Thymus (tissue), 11 donors: ENCODE results near the gene HPS4. TPM values are rescaled to one million over a fixed set of nuclear protein-coding genes. Genes with fewer than 3 reads are reported as not detected.

Experiments used
- DNase-seq, 9 donors: peaks; one replicate each; pipeline ENCODE4 v3.0.0-alpha.2; 2013; ENCODE audit warnings: low spot score in 9 of 9, low read depth in 6 of 9, missing footprints in 1 of 9
- H3K27ac ChIP-seq, 2 donors: one replicate each; pipeline ENCODE4 v1.5.1; 2013; ENCODE audit warnings: control low read depth in 1 of 2, low read depth in 1 of 2, low read length in 1 of 2, mild to moderate bottlenecking in 1 of 2, moderate library complexity in 1 of 2
- H3K27me3 ChIP-seq, 2 donors: one replicate each; pipeline ENCODE4 v1.5.1; 2013; ENCODE audit warnings: low read length in 1 of 2; ENCODE audit not compliant: control insufficient read depth in 2 of 2, insufficient read depth in 1 of 2
- H3K36me3 ChIP-seq, 2 donors: one replicate each; pipeline ENCODE4 v1.5.1; 2013; ENCODE audit warnings: low read length in 1 of 2, mild to moderate bottlenecking in 1 of 2, moderate library complexity in 1 of 2; ENCODE audit not compliant: control insufficient read depth in 2 of 2, insufficient read depth in 2 of 2
- H3K4me1 ChIP-seq, 2 donors: one replicate each; pipeline ENCODE4 v1.5.1; 2013; ENCODE audit warnings: low read length in 2 of 2; ENCODE audit not compliant: control insufficient read depth in 2 of 2, insufficient read depth in 2 of 2
- H3K4me3 ChIP-seq, 2 donors: one replicate each; pipeline ENCODE4 v1.5.1; 2013; ENCODE audit warnings: low read length in 2 of 2, control low read depth in 1 of 2, mild to moderate bottlenecking in 1 of 2
- H3K9me3 ChIP-seq, 2 donors: one replicate each; pipeline ENCODE4 v1.5.1; 2013; ENCODE audit warnings: low read length in 1 of 2, mild to moderate bottlenecking in 1 of 2; ENCODE audit not compliant: control insufficient read depth in 2 of 2, insufficient read depth in 1 of 2
- WGBS: extraction: QIAGEN DNeasy Blood & Tissue Kit; methylation state at CpG from one replicate; pipeline ENCODE4 v1.1.7; 2013; 5-methylcytosine and 5-hydroxymethylcytosine counted together
- polyA plus RNA-seq: library from polyadenylated mRNA; stranded (reverse); fragments of 200-250 nt; gene quantifications from one replicate; pipeline ENCODE4 v1.2.3, GENCODE V29; 2013
- total RNA-seq: library from RNA; stranded (reverse); fragments of 120-200 nt; gene quantifications from one replicate; pipeline ENCODE4 v1.2.4, GENCODE V29; 2013
- donor health status: healthy.

Gene HPS4
- total and polyA plus RNA-seq, 2 donors = 20.6 to 32.2 TPM

DNA sequence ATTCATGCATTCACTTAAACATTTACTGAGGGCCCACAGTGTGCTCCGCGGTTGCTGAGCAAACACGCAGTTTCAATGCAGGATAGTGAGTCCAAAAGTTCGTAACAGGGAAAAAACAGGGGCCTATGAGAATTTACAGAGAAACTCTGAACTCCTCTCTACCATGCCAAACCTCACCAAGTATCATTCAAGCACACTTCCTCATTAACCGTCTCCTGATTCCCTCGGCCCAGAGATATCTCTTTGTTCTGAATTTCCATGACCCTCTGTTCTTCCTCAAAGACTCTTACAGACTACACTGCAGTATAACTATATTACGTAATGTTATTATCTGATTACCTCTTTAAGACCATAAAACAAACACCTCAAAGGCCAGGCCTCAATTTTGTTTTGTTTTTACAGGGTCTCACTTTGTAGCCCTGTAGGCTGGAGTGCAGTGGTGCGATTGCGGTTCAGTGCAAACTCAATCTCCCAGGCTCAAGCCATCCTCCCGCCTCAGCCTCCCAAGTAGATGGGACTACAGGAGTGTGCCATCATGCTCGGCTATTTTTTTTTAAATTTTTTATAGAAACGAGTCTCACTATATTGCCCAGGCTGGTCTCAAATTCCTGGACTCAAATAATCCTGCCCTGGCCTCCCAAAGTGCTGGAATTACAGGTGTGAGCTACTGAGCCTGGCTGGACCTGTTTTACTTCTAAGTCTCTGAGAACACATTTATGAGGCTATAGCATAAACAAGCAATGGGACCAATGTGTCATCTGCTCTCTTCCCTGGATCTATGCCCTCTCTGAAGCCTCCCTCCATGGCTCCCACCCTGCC lies 3.6 kb downstream of the HPS4 start:
- H3K9me3 ChIP-seq = no peaks in the 10 kb centered on the region
- peaks cover 0 to 7% of the 10 kb centered on the region in 2 donors for H3K36me3 ChIP-seq
- peak overlapping the region; percentile 31 to 33 for H3K4me3 ChIP-seq
- H3K27ac ChIP-seq = peak overlapping the region; percentile 78 to 92
- H3K4me1 ChIP-seq = peaks cover 37 to 58% of the 10 kb centered on the region in 2 donors
- H3K27me3 ChIP-seq = no peaks in the 10 kb centered on the region
- WGBS = 56% methylated on average over 12 of the region's 12 CpGs
- peak in 1 of 9 donors; percentile 36 for DNase-seq

DNA sequence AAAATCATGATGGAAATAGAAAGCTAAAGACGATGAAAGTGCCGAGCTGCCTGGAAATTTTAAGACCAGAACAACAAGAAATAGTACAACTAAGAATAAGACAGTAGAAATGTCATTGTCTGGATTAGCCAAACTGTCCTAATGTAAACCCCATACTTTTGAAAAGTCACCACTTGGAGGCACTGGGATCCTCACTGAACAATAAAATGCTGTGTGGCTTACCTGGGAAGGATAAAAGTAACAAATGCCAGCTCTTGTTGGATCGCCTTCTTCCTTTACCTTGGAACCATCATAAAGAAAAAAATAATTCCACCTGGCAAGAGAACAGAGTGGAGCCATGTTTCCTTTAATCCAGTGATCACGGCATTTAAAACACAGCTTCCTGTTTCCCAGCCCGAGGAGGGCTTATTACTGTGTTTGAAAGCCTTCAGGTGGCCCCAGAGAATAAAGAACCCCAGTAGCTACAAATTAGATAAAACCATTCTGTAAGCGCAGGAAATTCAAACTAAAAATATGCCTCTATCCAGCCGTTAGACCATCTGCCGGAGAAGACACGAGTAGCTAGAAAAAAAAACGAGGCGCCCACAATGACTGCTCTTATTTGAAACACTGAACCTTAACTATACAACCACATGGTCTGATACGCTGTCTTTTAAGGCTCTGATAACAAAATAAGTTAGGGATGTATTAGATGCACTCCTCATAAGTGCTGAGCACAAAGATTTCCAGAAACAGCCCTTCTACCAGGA lies 4.4 kb downstream of the HPS4 start:
- Histone ChIP-seq H3K27me3 (no peaks in the 10 kb centered on the region), H3K27ac (peak overlapping the region; percentile 78 to 92), H3K36me3 (peaks cover 0 to 7% of the 10 kb centered on the region in 2 donors), H3K4me1 (peaks cover 33 to 54% of the 10 kb centered on the region in 2 donors), H3K4me3 (peak overlapping the region; percentile 31 to 33), H3K9me3 (no peaks in the 10 kb centered on the region)
- peak in 4 of 9 donors; percentile 35 to 73 (median 44) for DNase-seq
- WGBS = 17% methylated on average over 12 of the region's 12 CpGs

DNA sequence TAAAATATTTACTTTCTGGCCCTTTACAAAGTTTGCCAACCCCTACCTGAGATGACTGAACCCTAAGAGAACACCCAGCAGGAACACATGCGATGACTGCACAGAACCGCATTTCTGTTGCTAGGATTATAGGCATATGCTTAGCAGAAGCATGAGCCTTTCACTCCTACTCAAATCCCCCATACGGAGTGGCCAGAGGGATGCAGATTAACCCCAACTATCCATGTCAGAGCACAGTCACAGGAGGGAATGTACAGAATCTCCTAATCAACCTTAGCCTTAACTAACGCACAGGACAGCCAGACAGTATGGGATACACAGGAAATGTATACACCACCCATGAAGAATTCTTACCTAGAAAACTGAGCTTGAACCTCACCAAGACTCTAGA lies 6.2 kb downstream of the HPS4 start:
- no peak overlapping the region for H3K4me3 ChIP-seq
- 44% methylated on average over 4 of the region's 4 CpGs for WGBS
- no peak for DNase-seq
- peaks cover 9 to 16% of the 10 kb centered on the region in 2 donors for H3K36me3 ChIP-seq
- H3K27me3 ChIP-seq = no peaks in the 10 kb centered on the region
- H3K27ac ChIP-seq = peak overlapping the region in 1 of 2 donors; percentile 9
- peaks cover 22 to 42% of the 10 kb centered on the region in 2 donors for H3K4me1 ChIP-seq
- no peaks in the 10 kb centered on the region for H3K9me3 ChIP-seq

DNA sequence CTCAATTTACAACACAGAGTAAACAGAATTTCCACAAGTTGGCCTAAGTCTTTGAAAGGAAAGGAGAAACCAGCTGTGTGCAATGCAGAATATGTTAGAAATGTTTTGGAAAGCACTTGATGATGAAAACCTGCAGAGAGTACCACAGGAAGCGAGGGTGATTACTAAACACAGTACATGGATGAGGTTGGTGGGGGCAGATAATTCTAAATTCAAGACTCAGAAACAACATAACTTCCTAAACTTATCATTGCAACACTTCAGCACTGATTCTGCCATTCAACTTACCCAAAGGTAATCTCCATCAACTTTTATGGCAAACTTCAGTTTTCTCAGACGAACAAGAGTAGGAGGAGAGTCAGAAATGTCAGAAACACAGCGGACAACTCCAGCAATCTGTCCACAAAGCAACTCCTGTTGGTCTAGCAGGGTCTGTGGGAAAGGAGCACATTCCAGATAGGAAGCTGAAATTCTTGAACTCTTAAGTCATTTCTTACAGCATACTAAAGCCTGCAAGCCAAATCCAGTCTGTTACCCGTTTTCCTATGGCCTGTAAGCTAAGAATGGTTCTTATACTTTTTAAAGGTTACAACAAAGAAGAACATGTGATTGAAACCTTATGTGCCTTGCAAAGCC lies 6.8 kb downstream of the HPS4 start:
- no peak overlapping the region for H3K4me3 ChIP-seq
- no peak for DNase-seq
- H3K27me3 ChIP-seq = no peaks in the 10 kb centered on the region
- H3K27ac ChIP-seq = no peak overlapping the region
- H3K36me3 ChIP-seq = peaks cover 14 to 21% of the 10 kb centered on the region in 2 donors
- no peaks in the 10 kb centered on the region for H3K9me3 ChIP-seq
- H3K4me1 ChIP-seq = peaks cover 17 to 37% of the 10 kb centered on the region in 2 donors
- WGBS = 95% methylated on average over 4 of the region's 4 CpGs

DNA sequence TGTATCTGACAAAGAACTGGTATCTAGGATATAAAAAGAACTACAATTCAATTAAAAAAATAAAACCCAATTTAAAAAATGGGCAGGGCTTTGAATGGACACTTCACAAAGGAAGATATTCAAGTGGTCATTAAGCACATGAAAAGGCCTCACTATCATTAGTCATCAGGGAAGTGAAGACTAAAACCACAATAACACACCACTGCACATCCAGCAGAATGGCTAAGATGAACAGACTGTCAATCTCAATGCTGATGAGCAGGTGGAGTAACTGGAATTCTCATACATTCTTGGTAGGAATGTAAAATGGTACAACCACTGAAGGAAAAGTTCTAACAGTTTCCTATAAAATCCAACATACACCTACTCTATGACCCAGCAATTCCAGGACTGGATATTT lies 8.9 kb downstream of the HPS4 start:
- DNase-seq = no peak
- Histone ChIP-seq H3K4me1 (peaks cover 0 to 16% of the 10 kb centered on the region in 2 donors), H3K27ac (no peak overlapping the region), H3K9me3 (no peaks in the 10 kb centered on the region), H3K36me3 (peaks cover 36 to 42% of the 10 kb centered on the region in 2 donors), H3K4me3 (no peak overlapping the region), H3K27me3 (no peaks in the 10 kb centered on the region)

DNA sequence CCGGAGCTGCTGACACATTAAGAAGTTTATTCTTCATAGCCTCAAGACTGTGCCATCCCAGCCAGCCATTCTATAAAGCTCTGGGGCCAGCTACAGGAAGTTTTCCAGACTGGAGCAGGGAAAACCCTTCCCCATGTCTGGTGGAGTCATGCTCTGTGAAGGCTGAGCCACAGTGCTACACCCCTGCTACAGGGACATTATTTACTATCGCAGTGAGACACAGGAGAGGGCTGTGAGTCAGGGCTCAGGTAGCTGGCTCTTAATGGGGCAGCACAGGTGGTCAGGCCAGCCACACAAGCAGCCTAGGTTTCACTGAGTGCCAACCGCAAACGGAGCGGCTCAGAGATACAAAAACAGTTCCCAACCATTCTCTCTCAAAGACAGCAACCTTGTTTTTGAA lies 12.1 kb downstream of the HPS4 start:
- H3K4me3 ChIP-seq = no peak overlapping the region
- no peak for DNase-seq
- H3K27me3 ChIP-seq = no peaks in the 10 kb centered on the region
- H3K27ac ChIP-seq = no peak overlapping the region
- H3K36me3 ChIP-seq = peaks cover 57 to 66% of the 10 kb centered on the region in 2 donors
- 86% methylated on average over 5 of the region's 5 CpGs for WGBS
- no peaks in the 10 kb centered on the region for H3K9me3 ChIP-seq
- H3K4me1 ChIP-seq = no peaks in the 10 kb centered on the region

DNA sequence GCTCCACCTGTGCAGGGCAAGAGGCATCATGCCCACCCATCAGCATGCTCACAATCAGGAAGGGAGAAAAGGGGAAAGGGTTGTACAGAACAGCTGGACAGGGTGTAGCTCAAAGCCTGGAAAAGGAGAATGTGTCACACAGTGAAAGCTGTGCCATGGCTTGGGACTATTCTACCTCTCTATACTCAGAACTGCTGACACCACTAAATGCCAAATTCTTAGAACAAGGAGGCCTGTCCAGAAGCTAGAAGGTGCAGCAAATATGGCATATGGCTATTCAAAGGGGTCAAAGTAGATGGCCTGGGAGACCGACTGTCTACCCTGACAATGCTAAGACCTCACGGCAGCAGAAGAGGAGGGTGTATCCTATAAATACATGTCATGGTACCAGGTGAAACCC lies 12.8 kb downstream of the HPS4 start:
- H3K36me3 ChIP-seq = peaks cover 64 to 68% of the 10 kb centered on the region in 2 donors
- no peaks in the 10 kb centered on the region for H3K27me3 ChIP-seq
- no peaks in the 10 kb centered on the region for H3K4me1 ChIP-seq
- H3K4me3 ChIP-seq = no peak overlapping the region
- DNase-seq = no peak
- no peaks in the 10 kb centered on the region for H3K9me3 ChIP-seq
- WGBS = 100% methylated on average over 2 of the region's 2 CpGs
- H3K27ac ChIP-seq = no peak overlapping the region

DNA sequence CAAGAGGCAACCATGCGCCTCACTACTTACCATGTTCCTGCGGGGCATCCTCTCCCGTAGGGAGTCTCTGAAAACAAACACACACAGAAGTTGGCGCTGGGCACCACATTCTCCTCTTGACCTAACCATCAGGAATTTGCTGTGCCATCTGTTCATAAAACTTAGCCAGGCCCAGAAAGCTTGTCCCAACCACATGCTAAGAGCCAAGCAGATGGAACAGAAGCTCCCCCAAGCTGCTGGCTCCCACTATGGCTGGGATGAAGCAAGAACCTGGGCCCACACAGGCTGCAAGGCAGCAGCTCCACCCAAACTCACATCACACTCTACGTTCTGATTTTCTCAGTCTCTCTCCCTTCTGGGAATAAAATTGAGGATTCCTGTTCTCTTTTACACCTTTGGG lies 17.4 kb downstream of the HPS4 start:
- Histone ChIP-seq H3K36me3 (peaks cover 82 to 84% of the 10 kb centered on the region in 2 donors), H3K4me1 (no peaks in the 10 kb centered on the region), H3K27ac (no peak overlapping the region), H3K27me3 (no peaks in the 10 kb centered on the region), H3K4me3 (no peak overlapping the region), H3K9me3 (no peaks in the 10 kb centered on the region)
- WGBS = 96% methylated on average over 5 of the region's 5 CpGs
- DNase-seq = no peak

DNA sequence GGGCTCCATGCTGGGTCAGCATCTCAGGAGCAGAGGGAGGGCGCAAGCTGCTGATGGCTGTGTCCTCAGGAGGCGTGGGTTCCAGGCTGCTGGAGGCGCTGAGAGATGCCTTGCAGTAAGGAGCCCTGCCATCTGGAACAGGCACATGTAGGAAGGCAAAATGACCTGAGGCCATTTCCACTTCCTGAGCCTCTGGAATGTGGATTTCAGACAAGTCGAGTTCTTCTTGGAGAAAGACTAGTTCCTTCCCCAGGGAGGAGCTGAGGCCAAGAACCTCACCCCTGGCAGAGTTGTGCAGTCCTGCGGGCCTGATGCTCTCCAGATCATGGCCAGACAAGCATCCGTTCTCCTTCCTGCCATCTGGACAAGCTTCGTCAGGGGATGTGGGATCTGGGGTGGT lies 19.3 kb downstream of the HPS4 start:
- DNase-seq = no peak
- WGBS = 96% methylated on average over 7 of the region's 7 CpGs
- no peaks in the 10 kb centered on the region for H3K4me1 ChIP-seq
- H3K27me3 ChIP-seq = no peaks in the 10 kb centered on the region
- no peak overlapping the region for H3K27ac ChIP-seq
- H3K36me3 ChIP-seq = peaks cover 68 to 77% of the 10 kb centered on the region in 2 donors
- no peaks in the 10 kb centered on the region for H3K9me3 ChIP-seq
- H3K4me3 ChIP-seq = no peak overlapping the region
